ENCODE data around the gene COX4I1. TPM values are rescaled to one million over a fixed set of nuclear protein-coding genes. Genes with fewer than 3 reads are reported as not detected.

Gene COX4I1
- total RNA-seq, 1 donor from 2014 or later = 571 TPM

DNA sequence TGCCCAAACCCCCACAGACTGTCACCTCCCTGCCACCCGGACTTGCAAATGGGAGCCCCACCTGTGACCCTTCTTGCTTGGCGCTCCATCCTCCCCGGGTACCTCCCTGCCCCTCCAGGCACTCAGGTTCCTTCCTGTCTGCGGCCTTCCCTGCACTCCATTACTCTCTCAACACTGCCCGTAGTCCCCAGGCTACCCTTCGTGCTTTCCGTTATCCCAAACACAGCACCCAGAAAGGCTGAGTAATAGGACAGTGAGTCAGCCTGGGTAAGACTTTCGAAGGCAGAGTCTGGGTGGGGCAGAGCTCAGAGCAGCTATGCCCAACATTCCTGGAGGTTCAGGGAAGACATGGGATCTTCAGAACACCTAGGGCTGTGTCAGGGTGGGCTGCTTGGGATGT lies 32.0 kb upstream of the COX4I1 start:
- DNase-seq (ENCODE audit: low spot score) = no peak

DNA sequence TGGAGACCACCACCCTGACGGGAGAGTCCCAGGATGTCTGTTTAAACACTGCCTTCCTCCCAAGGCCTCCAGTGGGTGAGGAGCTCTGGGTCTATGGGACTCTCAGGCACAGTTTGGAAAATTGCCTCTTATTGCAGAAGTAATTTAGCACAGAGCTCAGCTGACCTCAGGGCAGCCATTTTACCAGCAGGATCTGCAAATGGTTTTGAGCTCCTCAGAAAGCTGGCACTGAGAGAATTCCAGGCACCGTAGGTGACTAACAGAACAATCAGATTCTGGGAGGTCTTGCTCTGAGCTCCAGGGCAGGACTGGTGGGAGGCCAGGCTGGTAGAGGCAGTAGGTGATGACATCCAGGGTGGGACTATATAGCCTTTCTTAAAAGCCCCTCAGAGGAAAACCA lies 31.3 kb upstream of the COX4I1 start:
- DNase-seq (ENCODE audit: low spot score) = no peak

DNA sequence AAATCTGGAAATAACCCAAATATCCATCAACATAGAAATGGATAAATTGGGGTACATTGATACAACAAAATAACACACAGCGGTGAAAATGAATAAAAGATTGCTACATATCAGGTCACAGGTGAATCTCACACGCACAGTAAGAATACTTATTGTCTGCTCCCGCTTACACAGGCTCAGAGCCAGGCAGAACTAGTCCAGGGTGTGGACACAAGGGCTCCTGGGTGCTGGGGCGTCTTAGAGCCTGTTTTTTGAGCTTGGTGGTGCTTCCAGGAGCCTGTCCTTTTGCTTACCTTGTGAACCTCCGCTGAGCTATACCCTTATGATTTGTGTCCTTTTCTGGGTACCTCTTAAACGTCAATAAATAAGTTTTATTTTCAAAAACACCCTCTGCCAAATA lies 28.8 kb upstream of the COX4I1 start:
- no peak for DNase-seq (ENCODE audit: low spot score)

DNA sequence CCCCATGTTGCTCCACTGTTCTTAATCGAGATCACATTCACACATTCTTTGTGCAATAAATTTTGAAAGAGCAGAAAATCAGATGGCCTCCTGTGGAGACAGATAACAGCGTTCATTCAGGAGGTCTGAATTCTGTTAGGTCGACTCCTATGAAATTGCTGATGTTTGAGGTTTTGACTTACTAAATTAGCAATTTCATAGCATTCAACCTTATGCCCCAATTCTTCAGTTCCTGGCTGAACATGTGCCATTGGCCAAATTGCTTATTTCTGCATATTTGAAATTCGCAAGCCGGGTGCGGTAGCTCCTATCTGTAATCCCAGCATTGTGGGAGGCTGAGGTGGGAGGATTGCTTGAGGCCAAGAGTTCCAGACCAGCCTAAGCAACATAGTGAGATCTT lies 26.5 kb upstream of the COX4I1 start:
- no peak for DNase-seq (ENCODE audit: low spot score)

DNA sequence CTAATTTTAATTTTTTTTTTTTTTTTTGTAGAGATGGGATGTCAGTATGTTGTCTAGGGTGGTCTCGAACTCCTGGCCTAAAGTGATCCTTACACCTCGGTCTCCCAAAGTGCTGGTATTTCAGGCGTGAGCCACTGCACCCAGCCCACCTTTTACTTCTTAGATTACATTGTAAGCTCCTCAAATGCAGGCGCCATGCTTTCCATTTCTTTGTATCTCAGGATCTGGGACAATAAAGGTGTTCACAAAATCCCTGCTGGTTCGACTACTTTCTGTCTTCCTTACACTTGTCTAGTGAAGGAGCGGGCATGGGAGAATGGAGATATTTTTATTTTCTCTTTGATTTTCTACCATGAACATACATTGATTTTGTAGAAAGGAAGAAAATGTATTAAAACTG lies 25.4 kb upstream of the COX4I1 start:
- no peak for DNase-seq (ENCODE audit: low spot score)

DNA sequence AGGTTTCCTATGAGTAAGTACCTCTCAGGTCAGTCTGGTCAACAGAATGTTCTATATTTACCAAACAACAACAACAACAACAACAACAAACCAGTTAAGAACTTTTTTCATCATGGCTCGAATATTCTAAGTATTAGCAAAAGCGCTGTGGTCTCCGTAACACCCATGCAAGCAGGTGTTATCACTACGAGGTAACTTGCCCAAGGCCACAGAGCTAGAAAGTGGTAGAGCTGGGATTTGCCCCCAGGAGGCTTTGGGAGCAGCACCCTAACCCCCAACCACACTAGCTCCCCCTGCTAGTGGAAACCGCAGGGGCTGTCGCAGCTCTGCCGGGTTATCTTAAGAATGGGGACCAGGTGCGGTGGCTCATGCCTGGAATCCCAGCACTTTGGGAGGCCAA lies 24.7 kb upstream of the COX4I1 start:
- DNase-seq (ENCODE audit: low spot score) = no peak

DNA sequence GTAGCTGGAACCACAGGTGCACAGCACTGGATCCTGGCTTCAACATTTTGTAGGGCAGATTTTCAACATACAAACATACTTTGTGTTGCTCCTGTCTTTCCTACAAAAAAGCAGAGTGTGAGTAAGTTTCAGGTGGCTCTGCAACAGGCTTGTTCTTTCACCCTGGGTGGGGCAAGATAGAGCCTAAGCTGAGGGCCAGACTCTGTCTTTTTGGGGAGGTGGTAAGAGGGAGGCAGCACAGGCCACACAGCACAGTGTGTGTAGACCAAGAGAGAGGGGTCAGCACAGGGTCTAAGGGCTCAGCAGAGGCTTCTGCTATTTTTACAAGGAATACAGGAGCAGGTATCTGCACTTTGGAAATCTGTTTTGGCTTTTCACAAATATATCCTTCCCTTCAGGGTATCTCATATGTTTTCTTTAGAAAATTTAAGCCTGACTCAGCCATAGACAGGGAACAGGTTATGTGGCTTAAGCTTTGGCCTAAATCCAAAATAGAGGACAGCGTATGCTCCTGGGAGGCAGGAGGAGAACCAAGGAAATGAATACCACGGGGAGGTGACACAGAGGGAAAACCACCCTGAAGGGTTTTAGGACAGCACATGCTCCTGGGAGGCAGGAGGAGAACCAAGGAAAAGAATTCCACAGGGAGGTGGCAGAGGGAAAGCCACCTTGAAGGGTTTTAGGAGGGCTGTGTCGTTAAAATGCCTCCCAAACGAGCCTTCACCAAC lies 21.7 kb upstream of the COX4I1 start:
- no peak for DNase-seq (ENCODE audit: low spot score)

DNA sequence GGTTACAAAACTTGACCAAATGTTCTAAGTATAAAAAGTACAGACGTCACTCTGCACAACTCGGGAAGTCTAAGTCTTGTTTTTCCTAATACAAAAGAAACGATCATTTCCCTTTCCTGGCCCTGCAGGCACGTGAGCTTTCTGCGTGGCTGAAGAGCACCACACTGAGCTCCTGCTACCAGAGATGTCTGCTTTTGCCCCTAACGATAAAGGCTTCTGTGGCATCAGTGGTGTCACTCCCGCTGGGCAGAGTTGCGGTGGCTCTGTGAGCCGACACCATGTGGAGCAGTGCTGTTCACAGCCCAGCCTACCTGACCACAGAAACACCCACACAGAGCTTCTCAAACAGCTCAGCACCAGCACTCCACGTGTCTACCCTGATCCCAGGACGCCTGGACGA lies 20.6 kb upstream of the COX4I1 start:
- no peak for DNase-seq (ENCODE audit: low spot score)

DNA sequence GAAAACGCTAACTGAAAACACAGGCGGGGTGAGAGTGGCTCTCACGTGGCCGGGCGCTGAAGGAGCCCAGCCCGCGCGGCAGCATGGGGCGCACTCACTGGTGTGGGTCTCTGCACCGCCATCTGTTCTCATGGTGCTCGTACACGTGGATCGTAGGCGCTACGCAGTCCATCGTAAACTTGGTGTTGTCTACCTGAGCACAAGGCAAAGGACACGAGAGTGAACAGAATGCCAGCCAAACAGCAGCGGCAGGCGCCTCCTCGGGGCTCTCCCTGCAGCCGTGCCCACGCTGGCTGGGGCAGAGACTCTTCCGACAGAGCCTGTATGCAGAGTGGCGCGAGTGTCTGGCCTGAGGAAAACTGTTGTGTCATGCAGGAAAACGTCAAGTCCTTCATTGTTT lies 19.2 kb upstream of the COX4I1 start:
- DNase-seq (ENCODE audit: low spot score) = no peak

DNA sequence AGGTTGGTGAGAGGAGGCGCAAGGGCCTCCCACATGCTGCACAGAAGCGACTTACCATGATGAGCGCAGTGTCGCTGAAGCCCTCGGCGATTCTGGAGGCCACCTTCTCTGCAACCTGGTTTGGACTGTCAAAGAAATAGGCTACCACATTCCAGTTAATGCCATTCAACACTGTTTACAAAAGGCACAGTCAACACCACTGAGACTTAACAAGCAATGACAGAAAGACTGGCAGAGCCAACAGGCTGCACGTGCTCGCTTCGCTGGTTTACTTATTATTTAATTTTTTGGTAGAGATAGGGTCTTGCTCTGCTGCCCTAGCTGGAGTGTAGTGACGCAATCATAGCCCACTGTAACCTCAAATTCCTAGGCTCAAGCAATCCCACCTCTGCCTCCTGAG lies 18.3 kb upstream of the COX4I1 start:
- DNase-seq (ENCODE audit: low spot score) = no peak

DNA sequence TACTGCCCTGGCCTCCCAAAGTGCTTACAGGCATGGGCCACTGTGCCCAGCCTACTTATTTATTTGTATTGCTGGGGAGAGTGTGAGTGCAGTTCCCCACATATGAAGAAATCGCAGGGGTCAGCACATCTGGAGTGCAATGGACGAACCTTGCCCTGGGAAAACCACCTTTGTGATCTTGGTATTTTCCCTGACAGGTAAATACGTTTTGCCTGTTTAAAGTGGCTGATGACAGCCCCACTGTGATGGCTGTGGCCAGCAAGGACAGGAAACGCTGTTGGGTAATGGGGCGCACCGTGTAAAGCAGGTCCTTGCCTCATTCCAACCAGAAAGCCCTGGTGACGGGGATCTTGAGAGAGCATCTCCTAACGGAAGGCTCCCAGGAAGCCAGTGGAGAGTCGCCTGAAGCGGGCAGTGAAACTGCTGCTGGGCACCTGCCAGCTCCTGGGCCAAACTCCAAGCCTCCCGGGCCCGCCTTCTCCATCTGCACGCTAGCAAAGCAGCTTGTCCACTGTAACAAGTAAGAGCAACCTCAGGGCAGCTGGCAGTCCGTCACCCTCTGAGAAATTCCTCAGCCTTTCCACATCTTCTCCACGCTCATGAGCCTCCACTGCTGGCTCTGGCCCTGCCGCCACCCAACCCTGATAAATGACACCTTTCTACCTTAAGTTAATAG lies 17.7 kb upstream of the COX4I1 start:
- peak; percentile 56 for DNase-seq (ENCODE audit: low spot score)

DNA sequence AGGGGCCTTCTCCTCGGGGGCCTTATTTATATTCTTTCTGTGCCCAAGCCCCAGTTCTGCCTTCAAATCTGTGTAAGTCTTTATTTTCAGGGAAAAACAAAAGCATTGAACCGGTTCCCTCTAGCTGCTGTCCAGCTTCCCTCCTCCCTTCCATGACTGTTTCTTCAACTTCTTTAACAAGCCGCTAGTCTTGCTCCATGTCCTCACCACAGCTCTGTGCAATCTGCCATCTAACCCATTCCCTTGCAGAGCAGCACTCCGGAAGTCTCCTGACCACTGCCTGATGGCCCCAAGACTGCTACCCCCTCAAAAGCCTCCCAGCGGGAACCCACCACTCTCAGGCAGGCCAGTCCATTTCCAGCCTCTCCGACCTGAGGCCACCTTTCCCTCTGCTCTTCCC lies 17.0 kb upstream of the COX4I1 start:
- no peak for DNase-seq (ENCODE audit: low spot score)

DNA sequence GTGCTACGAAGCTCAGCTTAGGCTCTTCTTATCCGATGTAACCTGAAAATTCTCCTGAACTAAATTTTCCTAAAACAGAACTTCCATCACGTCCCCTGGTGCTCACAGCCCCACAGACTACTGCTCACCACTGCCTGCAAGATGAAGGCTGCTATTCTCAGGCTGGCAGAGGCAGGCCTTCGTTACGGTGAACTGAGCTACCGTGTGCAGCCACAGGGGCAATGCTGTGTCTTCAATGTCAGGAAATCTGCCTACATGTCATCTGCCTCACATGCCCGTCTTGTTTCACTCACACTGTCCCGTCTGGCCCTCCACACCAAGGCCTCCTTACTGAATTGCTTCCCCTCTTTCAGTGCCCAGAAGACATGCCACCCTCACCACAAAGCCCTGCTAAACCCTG lies 16.1 kb upstream of the COX4I1 start:
- no peak for DNase-seq (ENCODE audit: low spot score)

DNA sequence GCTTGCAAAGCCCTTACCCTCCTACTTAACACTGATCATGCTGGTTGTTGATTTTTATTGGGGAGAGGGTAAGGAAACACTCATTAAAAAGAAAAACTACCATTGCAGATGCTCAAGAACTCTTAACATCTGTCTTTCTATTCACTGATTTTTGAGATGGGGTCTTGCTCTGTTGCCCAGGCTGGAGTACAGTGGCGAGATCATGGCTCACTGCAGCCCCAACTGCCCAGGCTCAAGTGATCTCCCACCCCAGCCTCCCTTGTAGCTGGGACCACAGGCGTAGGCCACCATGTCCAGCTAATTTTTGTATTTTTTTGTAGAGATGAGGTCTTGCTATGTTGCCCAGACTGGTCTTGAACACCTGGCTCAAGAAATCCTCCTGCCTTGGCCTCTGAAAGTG lies 14.7 kb upstream of the COX4I1 start:
- DNase-seq (ENCODE audit: low spot score) = no peak

DNA sequence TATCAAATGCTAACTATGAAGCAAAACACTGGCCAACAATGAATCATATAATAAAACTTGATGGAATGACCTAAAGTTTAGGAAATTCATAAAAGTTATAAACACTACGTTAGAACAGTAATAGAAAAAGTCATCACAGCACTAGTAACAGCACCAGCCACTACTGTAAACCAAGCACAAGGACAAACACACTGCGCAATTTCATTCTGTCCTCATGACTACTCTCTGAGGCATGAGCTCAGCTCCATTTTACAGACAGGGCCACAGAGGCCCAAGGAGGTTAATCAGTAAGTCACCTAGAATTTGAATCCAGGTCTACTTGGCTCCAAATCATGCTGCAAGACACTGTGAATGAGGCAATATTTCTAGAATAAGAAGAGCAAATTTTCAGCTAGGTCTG lies 13.6 kb upstream of the COX4I1 start:
- DNase-seq (ENCODE audit: low spot score) = no peak

DNA sequence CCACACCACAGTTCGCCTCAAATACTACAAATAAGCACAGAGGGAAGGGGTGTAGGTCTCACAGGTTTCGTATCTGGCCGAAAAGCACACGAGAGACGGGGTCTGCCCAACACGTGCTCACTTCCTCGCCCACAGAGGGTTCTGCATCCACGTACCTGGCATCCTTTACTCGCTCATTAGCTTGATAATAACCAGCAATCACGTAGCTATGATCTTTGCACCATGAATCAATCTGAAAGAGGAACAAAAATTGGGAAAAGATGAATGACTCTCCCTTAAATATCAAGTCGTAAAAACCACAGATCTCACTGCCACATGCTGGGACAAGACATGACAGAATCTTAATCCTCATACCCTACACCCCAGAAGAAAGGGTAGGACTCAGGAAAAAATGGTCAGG lies 10.7 kb upstream of the COX4I1 start:
- DNase-seq (ENCODE audit: low spot score) = no peak

DNA sequence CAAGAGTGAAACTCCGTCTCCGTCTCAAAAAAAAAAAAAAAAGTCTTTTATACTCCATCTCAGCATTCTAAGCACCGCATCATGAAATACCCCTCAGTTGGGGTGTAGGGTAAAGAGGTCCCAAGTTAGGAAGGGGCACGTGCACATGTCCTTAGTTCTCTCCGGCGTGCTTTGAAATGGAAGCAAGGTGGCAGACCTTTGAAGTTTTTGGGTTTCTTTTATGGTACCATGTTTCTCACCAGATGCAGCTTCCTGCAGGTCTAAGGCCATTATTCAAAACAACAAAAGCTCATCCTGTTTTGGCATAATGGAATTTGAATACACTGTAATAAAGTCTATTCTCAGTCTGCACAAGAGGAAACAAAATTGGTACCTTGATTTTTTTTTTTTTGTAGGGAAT lies 9.7 kb upstream of the COX4I1 start:
- DNase-seq (ENCODE audit: low spot score) = no peak

DNA sequence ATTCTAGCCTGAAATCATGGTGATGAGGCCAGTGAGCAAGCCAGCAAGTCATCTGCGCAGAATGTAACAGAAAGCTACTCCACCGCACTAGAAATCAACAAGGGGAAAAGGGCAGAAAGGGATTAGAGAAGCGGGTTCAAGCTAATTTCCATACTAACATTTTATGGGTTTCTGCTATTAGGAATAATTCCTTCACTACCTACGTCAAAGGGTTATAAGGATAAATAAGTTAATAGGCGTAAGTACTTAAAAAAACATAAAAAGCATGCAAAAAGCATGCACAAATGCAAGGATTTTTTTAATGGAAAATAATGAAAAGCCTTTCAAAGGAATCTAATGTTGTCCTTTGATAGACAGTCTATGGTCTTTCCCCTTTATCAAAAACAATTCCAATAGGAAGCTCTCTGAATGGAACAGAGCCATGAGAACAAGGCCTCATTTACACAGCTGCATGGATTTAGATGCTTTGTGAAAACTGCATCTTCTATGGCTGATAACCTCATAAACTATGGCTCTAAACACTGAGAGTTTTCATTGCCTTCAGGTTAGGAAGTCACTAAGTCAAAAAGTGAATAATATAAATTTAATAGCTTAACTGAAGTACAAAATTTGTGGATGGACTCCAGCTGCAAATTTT lies 5.7 kb upstream of the COX4I1 start:
- no peak for DNase-seq (ENCODE audit: low spot score)

DNA sequence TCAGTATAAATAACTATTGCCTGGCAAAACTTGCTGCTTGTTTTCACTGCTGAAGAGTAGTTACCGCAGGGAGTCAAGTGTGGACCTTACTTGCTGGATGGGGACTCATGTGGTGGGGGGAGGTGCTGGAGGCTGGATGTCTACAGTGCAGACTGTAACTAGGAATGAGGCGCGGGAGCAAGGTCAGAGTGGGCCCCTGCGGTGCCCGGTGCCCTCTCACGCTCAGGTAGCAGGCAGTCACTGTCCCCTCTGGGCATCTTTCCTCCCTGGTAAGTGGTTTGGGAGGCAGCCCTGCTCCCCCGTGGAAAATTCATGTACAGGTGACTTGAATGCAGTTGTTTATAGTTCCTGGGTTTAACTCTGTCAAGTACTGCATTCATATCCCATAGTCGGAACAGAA lies 4.8 kb upstream of the COX4I1 start:
- no peak for DNase-seq (ENCODE audit: low spot score)

DNA sequence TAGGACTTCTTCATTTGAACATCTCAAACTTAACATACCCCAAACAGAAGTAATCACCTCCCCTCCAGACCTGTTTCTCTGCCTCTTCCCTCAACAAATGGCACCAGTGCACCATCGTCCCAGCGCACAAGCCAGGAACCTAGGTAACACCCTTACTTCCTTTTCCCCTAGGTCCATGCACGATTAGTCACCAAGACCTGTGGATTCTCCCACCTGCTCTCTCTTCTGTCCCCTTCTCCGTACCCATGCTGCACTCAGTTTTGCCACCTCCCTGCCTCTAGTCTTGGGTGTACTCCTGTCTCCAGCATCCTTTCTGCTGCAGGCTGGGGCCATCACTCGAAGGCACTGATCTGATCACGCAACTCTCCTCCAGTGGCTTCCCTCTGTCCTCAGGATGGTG lies 3.3 kb upstream of the COX4I1 start:
- DNase-seq (ENCODE audit: low spot score) = no peak

DNA sequence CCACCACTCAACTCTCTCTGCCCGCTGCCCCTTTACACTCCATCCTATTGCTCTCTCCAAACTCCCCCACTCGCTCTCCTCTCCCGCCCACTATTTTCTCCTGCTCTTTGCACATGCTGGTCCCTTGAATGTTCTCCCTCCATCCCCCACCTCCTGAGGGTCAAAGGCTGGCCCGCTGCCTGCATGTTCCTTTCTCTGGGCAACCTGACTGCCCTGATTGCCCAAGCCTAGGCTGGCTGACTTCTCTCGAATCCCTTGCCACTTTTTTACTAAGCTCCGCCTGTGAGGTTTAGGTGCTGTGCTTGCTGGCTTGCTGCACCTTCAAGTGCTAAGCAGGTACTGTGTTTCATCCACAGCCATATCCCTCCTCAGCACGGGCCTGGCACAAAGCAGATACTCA lies 2.9 kb upstream of the COX4I1 start:
- no peak for DNase-seq (ENCODE audit: low spot score)

DNA sequence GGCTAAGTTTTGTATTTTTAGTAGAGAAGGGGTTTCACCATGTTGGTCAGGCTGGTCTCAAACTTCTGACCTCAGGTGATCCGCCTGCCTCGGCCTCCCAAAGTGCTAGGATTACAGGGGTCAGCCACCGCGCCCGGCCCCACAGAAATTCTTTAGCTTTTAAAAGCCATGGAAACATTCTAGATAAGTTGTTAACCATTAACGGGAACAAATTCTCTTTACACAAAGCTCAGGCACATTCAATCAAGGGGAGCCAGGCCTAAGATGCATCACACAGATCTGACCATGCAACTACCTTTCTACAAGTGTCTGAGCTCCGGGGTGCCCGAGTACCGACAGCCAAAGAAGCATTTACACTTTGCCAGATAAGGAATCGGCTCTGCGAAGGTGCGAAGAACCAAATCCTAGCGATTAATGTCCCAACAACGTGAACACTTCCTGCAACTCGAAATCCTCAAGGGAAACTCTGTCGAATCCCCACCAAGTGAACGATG lies 1.2 kb upstream of the COX4I1 start:
- DNase-seq (ENCODE audit: low spot score) = no peak

DNA sequence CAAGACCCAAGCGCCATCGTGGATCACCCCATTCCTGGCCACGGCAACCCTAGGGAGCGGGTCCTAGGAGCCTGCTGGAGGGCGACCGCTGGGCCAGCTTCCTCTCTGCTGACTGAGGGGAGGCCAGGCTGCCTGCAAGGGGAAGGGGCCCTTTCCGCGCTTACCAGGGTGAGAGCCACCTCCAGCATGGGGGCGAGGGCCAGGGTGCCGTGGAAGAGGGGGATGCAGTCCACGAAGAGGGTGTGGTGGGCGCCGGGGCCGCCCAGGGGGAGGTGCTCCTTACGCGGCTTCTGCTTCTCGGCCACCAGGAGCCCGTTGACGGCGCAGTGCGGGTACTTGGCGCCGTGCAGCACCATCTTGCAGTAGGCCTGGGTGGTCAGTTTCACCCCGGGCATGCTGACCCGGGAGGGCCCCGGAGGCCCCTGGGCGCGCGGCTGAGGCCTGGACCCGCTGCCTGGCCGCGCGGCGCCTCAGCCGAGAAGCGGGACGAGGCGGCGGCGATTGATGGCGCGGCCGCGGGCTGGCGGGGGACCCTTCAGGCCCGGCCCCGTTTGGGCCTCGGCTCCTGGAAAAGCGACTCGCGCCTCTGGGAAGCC lies 496 bp upstream of the COX4I1 start:
- DNase-seq (ENCODE audit: low spot score) = peak; percentile 15

Data from mucosa of gallbladder (tissue), 1 donor.